GM20000 (cell line): Measurements from ENCODE around the gene PADI4.

Experiments
- DNase-seq: peaks from one replicate; pipeline ENCODE4 v3.0.0; 2012; ENCODE audit warnings: low spot score
- CTCF ChIP-seq: IDR thresholded peaks from 2 replicates; pipeline ENCODE4 v1.5.1; 2012; ENCODE audit warnings: mild to moderate bottlenecking, control low read depth; ENCODE audit errors: extremely low read depth, missing control alignments

PADI4 gene

GRCh38 chr1:17307946-17308345 is at the start of gene PADI4:
TSS of gene PADI4 (plus strand) at chr1:17308197. CDS start at chr1:17308223, 26 bp downstream.
- TF ChIP-seq CTCF, result no peak
- DNase-seq, result no peak

GRCh38 chr1:17258758-17259130 is 49.3 kb upstream of the PADI4 start:
- TF ChIP-seq CTCF, result no peak
- DNase-seq, result no peak

GRCh38 chr1:17259233-17259873 is 48.6 kb upstream of the PADI4 start:
- TF ChIP-seq CTCF, result no peak
- no peak for DNase-seq

- no peak for TF ChIP-seq CTCF
- no peak for DNase-seq
Observed at GRCh38 chr1:17260264-17260663, 47.7 kb upstream of the PADI4 start.

GRCh38 chr1:17260738-17261137 is 47.3 kb upstream of the PADI4 start:
- no peak for DNase-seq
- TF ChIP-seq CTCF, result no peak

- no peak for TF ChIP-seq CTCF
- no peak for DNase-seq
Observed at GRCh38 chr1:17263936-17264335, 44.1 kb upstream of the PADI4 start.

- DNase-seq, result no peak
- TF ChIP-seq CTCF, result no peak
Observed at GRCh38 chr1:17264470-17264869, 43.5 kb upstream of the PADI4 start.
